Activated CD4-positive, CD25-positive, alpha-beta regulatory T cell treated with anti-CD3 and anti-CD28 coated beads, Interleukin-2, amount 50 U/mL, for 72 hours (primary cell): ENCODE results near the gene HOXA10.

Source experiments
- DNase-seq: peaks from one replicate; pipeline ENCODE4 v3.0.0; 2021

Gene HOXA10

GRCh38 chr7:27165089-27165995 lies 8.8 kb downstream of the HOXA10 start, which contains the start of gene HOXA9:
HOXA9 (minus strand) TSS chr7:27165537; CDS start chr7:27165457, 80 bp downstream.
- peak; percentile 35 for DNase-seq

DNA sequence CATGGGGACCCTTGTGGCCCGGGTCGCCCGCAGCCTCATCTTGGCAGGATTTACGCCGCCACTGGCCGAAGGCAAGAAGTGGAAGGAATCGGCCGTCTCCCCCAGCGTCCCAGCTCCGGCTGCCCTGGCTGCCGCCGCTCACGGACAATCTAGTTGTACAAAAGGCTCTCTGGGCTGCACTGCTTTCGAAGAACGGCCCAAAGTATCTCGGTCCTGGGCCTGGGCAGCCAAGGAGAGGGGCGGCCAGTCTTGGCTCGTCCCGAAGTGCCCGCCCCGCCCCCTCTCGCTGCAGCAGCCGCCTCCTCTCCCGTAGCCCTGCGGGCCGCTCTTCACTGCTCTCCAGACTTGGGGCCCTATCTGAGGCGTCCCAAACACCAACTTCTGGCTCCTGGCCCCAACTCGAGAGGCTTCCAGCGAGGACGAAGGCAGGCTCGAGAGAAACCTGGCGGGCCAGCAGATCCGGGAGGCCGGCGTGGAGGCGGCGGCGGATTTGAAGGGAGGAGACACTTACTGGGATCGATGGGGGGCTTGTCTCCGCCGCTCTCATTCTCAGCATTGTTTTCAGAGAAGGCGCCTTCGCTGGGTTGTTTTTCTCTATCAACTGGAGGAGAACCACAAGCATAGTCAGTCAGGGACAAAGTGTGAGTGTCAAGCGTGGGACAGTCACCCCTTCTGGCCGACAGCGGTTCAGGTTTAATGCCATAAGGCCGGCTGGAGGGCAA lies 9.6 kb downstream of the HOXA10 start:
- peak; percentile 30 for DNase-seq

DNA sequence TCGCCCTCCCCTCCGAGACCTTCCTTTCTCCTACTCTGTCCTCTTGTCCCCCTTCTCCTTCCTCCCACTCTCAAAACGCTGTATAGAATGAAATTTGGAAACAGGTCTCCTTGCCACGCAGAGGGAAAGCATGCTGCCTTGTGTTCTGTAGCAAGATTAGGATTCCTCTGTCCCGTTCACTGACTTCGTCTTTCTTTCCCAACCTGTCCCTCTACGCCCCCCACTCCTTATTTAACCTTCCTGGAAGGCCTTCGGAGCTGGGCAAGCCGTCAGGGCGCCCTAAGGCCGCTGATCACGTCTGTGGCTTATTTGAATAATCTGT lies 10.1 kb downstream of the HOXA10 start:
- DNase-seq = no peak

- peak; percentile 25 for DNase-seq
These were observed 10.7 kb downstream of the HOXA10 start for GRCh38 chr7:27163288-27164044.

GRCh38 chr7:27162561-27163287 lies 11.4 kb downstream of the HOXA10 start:
- no peak for DNase-seq

GRCh38 chr7:27161721-27162560 lies 12.2 kb downstream of the HOXA10 start:
- no peak for DNase-seq

- no peak for DNase-seq
These were observed 12.9 kb downstream of the HOXA10 start for GRCh38 chr7:27161214-27161720.

DNA sequence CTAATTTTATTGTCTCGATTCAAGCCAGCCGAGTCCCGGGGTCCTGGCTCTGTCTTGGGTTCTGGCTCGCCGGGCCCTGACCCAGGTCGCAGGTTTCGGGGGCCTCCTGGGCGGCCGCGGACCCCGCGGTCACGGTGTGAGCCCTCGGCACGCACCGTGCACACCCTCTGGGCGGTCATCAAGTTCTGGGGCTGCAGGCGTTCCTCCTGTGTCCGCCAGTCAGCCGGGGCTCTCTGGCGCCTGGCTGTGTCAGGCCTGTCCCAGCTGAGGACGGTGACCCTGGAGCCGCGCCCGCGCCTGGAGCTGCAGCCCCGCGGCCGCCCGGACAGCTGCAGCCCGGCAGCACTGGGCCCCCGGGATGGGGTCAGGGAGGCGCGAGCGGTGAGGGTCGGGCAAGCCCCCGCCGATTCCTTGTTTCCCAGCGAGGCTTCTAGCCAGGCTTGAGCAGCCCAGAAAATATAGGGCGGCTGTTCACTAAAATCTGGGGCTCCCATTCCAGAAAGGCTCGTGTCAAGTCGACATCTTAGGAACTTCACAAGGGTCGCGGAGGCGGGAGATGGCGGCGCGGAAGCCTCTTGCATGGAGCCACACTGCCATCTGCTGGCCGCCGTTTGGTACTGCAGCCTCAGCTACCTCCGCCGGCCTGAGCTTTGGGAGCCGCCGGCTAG lies 13.4 kb downstream of the HOXA10 start:
- DNase-seq = peak; percentile 86

GRCh38 chr7:27160145-27160545 lies 14.0 kb downstream of the HOXA10 start:
- peak; percentile 41 for DNase-seq

GRCh38 chr7:27159266-27160144 lies 14.6 kb downstream of the HOXA10 start:
- DNase-seq = no peak

- DNase-seq = no peak
These were observed 15.5 kb downstream of the HOXA10 start for GRCh38 chr7:27158436-27159265.

GRCh38 chr7:27157702-27158431 lies 16.3 kb downstream of the HOXA10 start:
- DNase-seq = peak; percentile 30

DNA sequence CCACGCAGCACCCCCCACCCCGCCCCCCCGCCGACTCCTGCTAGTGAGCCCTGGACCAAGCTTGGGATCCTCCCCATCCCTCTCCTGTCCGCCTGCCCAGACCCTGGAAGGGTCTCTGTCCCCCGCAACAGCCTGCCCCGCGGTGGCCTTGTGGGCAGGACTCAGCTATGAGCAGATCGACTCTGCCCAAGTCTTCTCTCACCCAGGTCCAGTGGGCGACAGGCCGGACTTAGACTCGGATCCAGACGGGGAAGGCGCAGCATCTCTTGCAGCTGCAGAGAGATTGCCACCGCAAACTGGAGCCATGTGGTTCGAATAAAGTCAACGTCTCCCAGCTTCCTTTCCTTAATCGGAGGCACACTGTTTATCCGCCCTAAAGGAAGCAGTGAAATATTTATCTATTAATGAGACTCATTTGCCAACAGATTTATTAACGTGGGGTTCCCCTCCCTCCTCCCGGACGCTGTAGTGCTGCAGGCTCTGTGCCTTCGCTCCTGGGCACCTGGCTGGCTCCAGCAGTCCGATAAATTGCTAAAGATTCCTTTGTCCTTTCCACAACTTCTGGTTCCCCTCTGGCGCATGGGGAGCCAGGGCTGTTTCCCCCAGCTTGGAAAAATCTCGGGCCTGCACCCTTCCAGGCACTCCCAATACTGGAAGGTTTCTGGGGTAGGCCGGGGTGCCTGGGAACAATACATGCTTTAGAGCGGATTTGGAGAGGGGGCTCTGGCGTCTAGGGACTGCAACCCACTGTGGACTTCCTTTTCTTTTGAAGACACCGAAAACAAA lies 17.0 kb downstream of the HOXA10 start:
- peak; percentile 30 for DNase-seq

DNA sequence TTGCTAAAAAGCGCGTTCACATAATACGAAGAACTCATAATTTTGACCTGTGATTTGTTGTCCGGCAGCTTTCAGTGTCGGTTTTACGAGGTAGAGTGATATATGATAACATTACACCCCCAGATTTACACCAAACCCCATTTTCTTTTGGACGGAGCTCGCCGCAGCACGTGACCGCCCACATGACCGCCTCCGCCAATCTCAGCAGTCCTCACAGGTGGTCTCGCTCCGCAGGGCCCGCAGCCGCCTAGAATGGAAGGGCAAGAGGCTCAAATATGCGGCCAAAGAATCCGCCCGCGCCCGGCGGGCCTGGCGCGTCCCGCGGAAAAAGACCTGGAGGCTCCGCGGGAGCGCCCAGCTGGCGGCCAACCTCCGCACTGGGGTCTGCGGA lies 17.6 kb downstream of the HOXA10 start, which contains the start of gene HOXA7:
HOXA7 (minus strand) TSS at position 168 of the 391 bp plus-strand sequence; CDS start at position 38, 130 bp downstream.
- peak; percentile 32 for DNase-seq

GRCh38 chr7:27155816-27156507 lies 18.2 kb downstream of the HOXA10 start:
- peak; percentile 35 for DNase-seq
